GM12872 (cell line): ENCODE measurements around the gene GPS1.
A peak's percentile ranks its signal among the peaks of the same experiment; 100 is the strongest.

Experiments used
- CTCF ChIP-seq: IDR thresholded peaks from 3 replicates; pipeline ENCODE4 v1.5.1; 2011; ENCODE audit warnings: low read depth, mild to moderate bottlenecking, low read length, moderate library complexity; ENCODE audit not compliant: insufficient read depth

The GPS1 gene

GRCh38 chr17:82024859-82025258 is 26.8 kb upstream of the GPS1 start:
- no peak for TF ChIP-seq CTCF

GRCh38 chr17:82025401-82026107 is 26.1 kb upstream of the GPS1 start:
- no peak for TF ChIP-seq CTCF

GRCh38 chr17:82028246-82028645 is 23.5 kb upstream of the GPS1 start:
- no peak for TF ChIP-seq CTCF

GRCh38 chr17:82028966-82029365 is 22.7 kb upstream of the GPS1 start:
- TF ChIP-seq CTCF = no peak

- TF ChIP-seq CTCF = no peak
Observed at GRCh38 chr17:82029391-82029790, 22.3 kb upstream of the GPS1 start.

- TF ChIP-seq CTCF = no peak
Observed at GRCh38 chr17:82029990-82030469, 21.7 kb upstream of the GPS1 start.

GRCh38 chr17:82030470-82031302 is 21.0 kb upstream of the GPS1 start:
- peak; percentile 83 for TF ChIP-seq CTCF
